UCSD-AML1 (cell line): ENCODE measurements around the gene PTPRN2.
"Not testable (repeated sequence)": the region's sequence is repeated elsewhere in the genome, so short reads cannot be mapped to it uniquely, and the experiment has no call there.

Experiments
- DNase-seq: peaks from one replicate; lab custom pipeline; 2025; ENCODE audit not compliant: unreplicated experiment; lab: John Stamatoyannopoulos, UW

PTPRN2 gene

DNA sequence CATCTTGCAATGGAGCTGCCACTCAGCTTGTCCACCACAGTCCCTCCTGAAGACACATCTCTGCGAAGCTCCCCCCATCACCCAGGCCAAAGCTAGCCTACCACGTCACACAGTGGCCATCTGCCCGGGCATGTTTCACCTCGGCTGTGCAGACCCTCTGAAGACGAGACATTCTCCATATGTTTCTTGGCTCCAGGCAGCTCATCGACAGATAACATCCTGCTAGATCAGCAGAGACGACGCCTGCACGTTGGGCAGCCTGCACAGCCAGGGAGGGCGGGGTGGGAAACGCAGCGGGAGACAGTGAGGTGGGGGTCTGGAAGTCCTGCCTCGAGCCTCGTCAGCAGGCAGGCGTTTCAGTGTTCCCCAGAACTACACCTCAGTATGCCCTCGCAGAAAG, 53.0 kb downstream of the PTPRN2 start:
- no peak for DNase-seq

DNA sequence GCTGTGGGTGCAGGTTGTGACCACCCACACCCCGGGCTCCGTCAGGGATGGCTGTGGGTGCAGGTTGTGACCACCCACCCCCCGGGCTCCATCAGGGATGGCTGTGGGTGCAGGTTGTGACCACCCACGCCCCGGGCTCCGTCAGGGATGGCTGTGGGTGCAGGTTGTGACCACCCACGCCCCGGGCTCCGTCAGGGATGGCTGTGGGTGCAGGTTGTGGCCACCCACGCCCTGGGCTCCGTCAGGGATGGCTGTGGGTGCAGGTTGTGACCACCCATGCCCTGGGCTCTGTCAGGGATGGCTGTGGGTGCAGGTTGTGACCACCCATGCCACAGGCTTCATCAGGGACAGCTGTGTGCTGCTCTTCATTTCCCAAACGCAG, 53.5 kb downstream of the PTPRN2 start:
- not testable (repeated sequence) for DNase-seq

DNA sequence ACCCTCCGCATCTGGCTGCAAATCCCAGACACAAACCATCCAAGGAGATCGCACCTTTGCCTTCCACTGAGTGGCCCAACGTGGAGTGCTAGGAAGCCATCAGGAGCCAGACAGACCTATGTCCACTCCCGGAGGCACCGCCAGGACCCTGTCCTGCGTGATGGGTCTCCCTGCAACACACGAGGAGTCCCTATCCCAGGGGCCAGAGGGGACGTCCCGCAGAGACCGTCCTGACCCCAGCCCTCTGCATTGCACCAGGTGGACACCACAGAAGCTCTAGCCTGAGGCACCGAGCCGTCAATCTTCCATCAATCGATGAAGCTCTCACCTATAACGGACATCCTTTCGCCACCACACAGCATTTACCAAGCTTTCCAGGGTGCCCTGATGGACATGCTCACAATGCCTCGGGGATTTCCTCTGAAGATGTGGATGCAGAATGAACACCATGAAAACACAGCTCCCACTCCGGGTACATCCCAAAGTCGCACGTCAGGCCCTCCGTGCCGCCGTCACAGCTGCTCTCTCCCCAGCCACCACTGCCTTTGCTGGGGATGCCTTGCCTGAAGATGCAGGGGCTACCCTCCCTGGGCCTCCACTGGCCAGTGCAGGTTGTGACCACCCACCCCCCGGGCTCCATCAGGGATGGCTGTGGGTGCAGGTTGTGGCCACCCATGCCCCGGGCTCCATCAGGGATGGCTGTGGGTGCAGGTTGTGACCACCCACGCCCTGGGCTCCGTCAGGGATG, 54.1 kb downstream of the PTPRN2 start:
- DNase-seq, result no peak

DNA sequence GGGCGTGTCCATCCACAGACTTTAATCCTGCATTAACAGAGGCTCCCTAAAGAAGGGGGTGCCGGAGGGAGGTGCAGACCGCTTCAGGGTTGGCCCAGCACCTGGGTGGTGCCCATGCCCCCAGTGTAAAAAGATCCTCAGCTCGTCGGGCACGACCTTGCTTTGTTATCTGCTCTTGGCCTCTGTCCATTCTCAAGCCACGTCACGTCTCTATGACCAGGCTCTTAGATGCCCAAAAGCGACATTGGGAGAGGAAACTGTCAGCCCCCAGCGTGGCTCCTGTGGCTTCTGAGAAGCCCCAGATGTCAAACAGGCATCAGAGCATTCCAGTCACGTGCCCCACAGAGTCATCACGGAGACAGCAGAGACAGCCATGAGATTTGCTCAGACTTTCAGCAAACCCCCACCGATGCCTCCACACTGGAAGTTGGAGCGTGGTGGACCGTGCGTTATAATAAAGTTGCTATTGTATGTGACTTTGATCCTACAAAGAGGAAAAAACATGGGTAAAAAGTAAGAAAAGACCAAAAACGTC, 55.5 kb downstream of the PTPRN2 start:
- no peak for DNase-seq

DNA sequence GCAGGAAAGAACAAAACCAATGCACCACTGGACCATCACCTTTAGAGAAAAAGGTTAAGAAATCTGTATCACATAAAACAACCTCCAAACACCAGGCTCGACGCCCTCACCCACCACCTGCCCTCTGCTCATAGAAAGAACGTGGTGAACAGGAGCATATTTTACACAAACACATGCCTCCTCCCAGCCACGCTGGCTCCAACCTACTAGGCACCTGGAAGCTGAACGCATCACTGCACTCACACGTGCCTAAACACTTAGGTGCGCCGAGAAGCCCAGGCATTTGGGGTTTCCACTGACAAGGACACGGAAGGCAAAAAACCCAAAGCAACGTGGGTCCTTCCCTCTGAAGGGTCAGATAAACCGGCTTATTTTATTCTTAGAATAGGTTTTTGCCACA, 56.0 kb downstream of the PTPRN2 start:
- DNase-seq, result no peak

DNA sequence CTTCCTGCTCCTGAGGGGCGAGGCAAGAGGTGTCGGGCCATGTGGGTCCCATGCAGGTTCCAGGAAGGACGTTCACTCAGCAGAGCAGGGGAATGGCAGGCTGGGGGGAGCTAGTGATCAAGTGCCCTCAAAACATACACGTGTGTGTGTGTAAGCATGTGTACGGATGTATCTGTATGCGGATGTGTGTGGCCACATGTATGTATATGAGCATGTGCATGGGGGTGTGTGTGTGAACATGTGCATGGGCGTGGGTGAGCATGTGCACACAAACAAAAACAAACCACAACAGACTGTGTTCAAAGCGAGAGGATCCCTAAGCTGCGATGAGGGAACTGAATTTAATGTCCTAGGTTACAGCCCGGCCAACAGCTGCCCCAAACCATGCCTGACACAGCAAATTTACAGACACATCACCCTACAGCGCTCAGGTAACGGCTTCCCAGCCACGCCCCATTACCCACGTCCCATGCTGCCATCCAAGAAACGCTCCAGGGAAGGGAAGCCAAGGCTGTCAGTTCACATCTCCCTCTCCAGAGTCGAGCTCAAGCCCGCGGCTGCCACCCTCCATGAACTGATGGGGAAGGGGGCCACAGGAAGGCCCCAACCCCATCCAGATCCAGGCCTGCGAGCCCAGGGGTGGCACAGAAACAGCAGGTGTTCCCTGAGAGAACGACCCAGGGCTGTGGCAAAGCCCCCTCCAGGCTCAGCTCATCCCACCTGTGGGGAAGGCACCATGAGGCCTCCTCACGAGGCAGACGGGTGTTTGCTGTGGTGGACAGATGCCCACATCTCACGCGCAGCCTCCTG, 56.6 kb downstream of the PTPRN2 start:
- DNase-seq, result no peak

DNA sequence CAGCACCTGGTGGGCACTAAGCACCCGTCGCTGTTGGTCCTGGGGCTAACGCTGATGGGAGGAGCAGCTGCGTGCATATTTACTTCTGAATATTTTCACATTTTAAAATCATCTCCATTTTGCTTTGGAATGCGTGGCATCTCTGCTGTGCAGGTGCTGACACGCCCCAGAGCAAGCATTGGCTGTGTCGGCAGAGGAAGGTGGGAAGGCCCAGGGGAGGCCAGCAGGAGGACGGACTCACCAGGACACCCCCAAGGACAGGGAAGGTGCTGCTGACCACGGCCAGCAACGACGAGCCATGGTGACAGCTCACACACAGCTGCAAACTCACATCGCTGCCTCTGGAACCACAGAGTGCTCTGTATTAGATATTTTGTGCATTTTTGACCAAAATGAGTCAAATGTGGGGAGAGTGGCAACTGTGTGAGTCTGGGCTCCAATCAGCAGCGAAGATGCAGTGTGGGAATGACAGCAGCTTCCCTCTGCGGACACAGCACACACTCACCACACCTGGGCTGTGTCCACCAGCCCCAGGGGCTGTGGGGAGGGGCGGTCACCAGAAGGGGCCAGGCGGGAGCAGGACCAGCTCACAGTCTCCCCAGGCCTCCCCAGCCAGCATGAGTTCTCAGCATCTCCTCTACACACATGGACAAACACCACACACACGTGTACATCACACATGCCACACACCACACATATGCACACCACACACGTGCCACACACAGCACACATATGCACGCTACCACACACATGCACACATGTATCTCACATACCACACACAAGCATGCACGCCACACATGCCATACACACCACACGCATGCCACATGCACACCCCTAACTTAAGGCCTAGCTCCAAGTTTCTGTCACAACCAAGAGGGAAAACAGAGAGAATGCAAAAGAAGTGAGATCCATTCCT, 58.2 kb downstream of the PTPRN2 start:
- DNase-seq, result no peak

DNA sequence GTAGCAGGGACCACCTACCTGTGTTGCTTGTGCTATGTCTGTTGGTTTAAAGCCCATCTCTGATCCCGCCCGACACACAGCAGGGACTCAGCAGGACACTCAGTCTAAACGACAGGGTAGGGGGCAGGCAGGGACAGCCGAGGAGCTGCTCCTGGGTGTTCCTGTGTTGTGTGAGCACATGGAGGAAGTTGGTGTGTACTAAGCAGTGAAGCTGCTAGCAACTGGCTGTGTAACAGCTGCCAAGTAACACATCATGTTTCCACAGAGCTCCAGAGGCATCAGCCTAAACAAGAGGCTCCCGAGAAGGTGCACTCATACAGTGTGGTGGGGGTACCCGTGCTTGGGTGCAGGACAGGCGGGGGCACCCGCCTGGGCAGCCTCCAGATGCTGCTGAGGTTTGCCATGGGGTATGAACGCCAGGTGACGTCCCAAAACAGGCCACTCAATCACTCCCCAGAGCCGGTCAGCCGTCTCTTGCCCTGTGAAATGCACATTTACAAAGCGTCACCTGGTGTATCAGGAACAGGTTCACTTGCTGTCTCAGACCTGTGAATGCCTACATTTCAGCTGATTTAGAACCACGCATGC, 59.6 kb downstream of the PTPRN2 start:
- DNase-seq, result no peak

DNA sequence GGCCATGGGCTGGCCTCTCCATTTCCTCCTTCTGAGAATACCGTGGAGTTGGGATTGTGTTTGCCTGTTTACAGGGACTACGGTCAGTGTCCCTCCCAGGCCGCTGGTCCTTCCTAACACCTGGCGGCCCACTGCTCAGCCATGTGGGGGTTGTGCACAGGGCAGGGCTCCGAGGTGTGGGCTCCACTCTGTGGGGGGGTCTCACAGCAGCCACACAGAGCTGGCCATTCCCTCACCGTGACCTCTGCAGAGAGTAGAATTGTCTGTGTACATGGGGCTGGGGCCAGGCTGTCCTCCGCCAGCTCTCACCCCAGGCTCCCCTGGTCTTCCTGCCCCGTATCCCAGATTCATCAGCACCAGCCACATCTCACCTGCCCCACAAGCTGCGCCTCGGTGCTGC, 60.1 kb downstream of the PTPRN2 start:
- no peak for DNase-seq

DNA sequence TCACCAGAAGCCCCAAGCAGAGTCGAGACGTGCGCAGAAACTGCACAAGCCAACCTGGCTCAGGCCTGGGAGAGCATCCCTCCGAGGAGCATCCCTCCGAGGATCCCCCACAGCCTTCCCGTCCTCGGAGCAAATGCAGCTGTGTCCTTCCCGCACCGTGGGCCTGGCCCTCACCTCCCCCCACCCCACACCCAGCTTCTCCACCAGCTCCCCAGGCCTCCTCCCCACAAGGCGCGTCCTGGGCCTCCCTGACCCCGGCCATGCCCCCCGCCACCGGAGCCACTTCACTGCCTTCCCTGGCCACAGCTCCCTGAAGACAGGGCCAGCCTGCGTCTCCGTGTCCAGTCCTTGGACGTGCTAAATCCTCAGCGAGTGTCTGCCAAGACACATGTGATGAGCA, 60.6 kb downstream of the PTPRN2 start:
- no peak for DNase-seq

DNA sequence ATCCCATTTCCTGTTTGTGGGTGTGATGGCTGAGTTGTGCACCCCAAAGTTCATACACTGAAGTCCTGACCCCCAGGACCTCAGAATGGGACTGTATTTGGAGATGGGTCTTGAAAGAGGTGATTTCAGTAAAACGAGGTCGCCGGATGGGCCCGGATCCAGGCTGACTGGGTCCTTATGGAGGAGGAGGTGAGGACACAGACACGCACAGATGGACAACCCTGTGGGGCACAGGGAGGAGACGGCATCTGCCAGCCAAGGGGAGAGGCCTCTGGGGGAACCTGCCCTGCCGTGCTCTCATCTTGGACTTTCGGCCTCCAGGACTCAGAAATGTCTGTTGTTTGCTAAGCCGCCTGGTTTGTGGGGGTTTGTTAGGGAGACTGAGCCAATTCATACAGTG, 61.1 kb downstream of the PTPRN2 start:
- no peak for DNase-seq

DNA sequence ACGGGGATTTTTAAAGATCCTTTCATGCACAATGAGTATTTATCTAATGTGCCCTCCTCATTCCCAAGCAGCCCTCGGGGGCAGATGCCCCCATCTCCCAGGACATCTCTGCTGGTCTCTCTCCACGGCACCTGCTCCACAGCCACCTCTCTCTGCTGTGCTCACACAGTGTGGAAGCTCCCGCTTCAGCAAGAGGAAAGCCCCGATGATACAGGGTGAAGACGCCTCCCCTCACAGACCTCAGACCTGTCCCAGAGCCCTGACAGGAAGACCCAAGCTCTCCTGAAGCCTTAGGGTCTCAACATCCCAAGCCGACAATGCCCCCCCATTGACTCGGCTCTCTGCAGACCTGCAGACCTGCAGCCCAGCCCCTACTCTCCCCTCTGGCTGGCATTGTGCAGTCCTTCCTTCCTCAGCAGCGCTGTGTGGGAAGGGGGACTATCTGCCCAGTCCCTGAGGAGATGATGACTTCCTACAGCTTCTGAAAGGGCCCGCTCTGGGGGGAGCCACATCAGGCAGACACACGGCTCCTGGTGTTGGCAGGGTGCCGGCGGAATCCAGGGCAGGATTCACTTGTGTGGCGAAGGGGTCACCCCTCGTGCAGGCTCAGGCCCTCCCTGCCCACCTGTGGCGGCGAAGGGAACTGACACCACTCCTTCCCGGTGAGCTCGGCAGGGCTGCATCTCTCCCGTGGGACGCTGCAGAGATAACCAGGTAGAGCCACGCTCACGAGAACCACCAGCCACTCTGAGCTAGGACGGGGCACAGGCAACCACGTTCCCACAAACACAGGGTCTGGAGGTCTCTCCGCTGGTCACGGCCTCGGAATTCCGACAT, 61.8 kb downstream of the PTPRN2 start:
- no peak for DNase-seq

DNA sequence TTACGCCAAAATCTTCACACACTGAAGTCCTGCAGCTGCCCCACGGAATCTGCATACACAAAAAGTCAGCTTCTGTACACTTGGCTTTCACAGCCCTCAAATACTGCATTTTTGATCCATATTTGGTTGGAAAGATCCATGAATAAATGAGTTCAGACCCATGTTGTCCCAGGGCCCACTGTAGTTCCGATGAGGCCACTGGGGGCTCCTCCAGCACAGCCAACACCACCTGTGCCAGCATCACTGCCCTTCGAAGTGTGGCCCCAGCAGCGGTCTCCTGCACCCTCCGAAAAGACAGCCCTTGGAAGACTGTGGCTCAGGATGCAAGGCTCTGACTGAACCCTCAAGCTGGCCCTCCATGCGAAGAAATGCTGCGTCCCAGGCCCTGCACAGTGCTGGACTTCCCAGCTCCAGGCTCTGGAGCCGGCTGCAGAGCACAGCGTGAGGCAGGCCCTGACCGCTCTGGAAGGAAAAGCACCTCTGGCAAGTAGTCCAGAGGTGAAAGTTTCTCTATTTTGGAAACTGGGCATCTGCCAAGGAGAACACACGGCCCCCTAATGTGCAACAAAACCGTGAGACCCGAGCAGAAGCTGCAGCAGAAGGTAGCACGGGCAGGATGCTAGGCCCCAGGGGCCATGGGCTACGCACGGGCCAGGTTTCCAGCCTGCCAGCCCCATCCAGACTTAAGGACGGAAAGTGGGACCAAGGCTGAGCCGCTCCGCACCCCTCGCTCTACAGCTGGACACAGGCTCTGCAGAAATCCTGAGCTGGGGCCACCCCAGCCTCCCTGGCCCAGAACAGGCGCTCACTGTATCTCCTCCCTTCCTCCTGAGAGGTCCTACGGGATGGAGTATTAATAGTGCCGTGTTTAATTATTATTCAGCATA, 62.6 kb downstream of the PTPRN2 start:
- DNase-seq, result no peak

DNA sequence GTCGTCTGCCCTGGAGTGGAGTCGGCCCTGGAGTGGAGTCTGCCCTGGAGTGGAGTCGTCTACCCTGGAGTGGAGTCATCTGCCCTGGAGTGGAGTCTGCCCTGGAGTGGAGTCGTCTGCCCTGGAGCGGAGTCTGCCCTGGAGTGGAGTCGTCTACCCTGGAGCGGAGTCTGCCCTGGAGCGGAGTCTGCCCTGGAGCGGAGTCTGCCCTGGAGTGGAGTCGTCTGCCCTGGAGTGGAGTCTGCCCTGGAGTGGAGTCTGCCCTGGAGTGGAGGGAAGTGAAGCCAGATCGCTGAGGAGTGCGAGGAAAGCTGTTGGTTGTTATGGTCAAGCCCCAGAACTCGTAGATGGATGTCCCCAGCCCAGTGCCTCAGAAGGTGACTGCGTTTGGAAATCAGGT, 63.3 kb downstream of the PTPRN2 start:
- peak; percentile 31 for DNase-seq

DNA sequence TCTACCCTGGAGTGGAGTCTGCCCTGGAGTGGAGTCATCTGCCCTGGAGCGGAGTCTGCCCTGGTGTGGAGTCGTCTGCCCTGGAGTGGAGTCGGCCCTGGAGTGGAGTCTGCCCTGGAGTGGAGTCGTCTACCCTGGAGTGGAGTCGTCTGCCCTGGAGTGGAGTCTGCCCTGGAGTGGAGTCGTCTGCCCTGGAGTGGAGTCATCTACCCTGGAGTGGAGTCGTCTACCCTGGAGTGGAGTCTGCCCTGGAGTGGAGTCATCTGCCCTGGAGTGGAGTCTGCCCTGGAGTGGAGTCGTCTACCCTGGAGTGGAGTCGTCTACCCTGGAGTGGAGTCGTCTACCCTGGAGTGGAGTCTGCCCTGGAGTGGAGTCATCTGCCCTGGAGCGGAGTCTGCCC, 63.7 kb downstream of the PTPRN2 start:
- DNase-seq, result not testable (repeated sequence)

DNA sequence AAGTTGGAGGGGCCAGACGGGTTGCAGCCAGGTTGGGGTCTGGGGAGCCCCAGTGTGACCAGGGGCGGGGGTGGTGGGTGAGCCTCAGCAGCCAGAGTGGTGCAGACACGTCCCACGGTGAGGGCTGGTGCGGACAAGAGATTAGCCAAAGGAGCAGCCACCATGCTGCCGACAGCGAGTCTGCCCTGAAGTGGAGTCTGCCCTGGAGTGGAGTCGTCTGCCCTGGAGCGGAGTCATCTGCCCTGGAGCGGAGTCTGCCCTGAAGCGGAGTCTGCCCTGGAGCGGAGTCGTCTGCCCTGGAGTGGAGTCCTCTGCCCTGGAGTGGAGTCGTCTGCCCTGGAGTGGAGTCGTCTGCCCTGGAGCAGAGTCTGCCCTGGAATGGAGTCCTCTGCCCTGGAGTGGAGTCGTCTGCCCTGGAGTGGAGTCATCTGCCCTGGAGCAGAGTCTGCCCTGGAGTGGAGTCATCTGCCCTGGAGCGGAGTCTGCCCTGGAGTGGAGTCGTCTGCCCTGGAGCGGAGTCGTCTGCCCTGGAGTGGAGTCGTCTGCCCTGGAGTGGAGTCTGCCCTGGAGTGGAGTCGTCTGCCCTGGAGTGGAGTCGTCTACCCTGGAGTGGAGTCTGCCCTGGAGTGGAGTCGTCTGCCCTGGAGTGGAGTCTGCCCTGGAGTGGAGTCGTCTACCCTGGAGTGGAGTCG, 64.3 kb downstream of the PTPRN2 start:
- DNase-seq, result not testable (repeated sequence)

DNA sequence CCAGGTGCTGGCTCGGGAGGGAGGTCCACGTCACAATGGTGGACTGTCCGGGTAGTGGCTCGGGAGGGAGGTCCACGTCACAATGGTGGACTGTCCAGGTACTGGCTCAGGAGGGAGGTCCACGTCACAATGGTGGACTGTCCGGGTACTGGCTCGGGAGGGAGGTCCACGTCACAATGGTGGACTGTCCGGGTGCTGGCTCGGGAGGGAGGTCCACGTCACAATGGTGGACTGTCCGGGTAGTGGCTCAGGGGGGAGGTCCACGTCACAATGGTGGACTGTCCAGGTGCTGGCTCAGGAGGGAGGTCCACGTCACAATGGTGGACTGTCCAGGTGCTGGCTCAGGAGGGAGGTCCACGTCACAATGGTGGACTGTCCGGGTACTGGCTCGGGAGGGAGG, 65.8 kb downstream of the PTPRN2 start:
- not testable (repeated sequence) for DNase-seq

DNA sequence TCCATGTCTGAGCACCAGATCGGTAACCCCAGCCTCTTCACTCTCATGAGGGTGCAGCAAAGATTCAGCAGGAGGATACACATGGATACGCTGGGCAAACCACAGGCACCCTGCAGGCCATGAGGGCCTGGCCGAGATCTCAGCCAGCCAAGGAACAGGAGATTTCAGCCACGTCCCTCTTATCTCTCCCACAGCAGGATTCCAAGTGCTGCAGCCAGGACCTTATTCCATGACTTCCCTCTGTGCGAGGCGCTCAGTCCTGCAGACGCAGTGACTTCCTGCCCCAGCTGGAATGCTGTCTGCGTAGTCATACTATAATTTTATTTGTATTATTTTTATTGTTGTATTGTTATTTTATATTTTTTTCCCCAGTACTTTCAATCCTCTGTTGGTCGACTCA, 66.8 kb downstream of the PTPRN2 start:
- no peak for DNase-seq
